GM18873 (cell line): ENCODE measurements around the gene NCKAP5.

Experiments used
- ATAC-seq: cut with Tn5 transposase; IDR thresholded peaks from one replicate; pipeline ENCODE4 v1.9.1; 2021; ENCODE audit warnings: mild to moderate bottlenecking, moderate library complexity, moderate number of reproducible peaks; ENCODE audit not compliant: unreplicated experiment, low FRiP score

Gene NCKAP5

GRCh38 chr2:133192028-133192427 lies 376.2 kb downstream of the NCKAP5 start:
- no peak for ATAC-seq

GRCh38 chr2:133177196-133177595 lies 391.1 kb downstream of the NCKAP5 start:
- ATAC-seq, result no peak

- ATAC-seq, result no peak
These were observed 392.3 kb downstream of the NCKAP5 start for GRCh38 chr2:133175926-133176325.

GRCh38 chr2:133173224-133173623 lies 395.0 kb downstream of the NCKAP5 start:
- no peak for ATAC-seq

GRCh38 chr2:133171393-133172004 lies 396.8 kb downstream of the NCKAP5 start:
- no peak for ATAC-seq

GRCh38 chr2:133169274-133169912 lies 398.9 kb downstream of the NCKAP5 start:
- ATAC-seq, result no peak

GRCh38 chr2:133167990-133168389 lies 400.3 kb downstream of the NCKAP5 start:
- no peak for ATAC-seq

- ATAC-seq, result no peak
These were observed 401.0 kb downstream of the NCKAP5 start for GRCh38 chr2:133167223-133167622.

- no peak for ATAC-seq
These were observed 402.2 kb downstream of the NCKAP5 start for GRCh38 chr2:133166031-133166430.

GRCh38 chr2:133163111-133163510 lies 405.2 kb downstream of the NCKAP5 start:
- no peak for ATAC-seq

- ATAC-seq, result no peak
These were observed 409.8 kb downstream of the NCKAP5 start for GRCh38 chr2:133158442-133158841.

GRCh38 chr2:133158024-133158423 lies 410.2 kb downstream of the NCKAP5 start:
- no peak for ATAC-seq

GRCh38 chr2:133157141-133157540 lies 411.1 kb downstream of the NCKAP5 start:
- no peak for ATAC-seq

GRCh38 chr2:133152801-133153200 lies 415.5 kb downstream of the NCKAP5 start:
- ATAC-seq, result no peak

GRCh38 chr2:133148187-133148586 lies 420.1 kb downstream of the NCKAP5 start:
- ATAC-seq, result no peak

- no peak for ATAC-seq
These were observed 421.4 kb downstream of the NCKAP5 start for GRCh38 chr2:133146893-133147292.

- ATAC-seq, result no peak
These were observed 424.6 kb downstream of the NCKAP5 start for GRCh38 chr2:133143645-133144044.

- ATAC-seq, result no peak
These were observed 426.2 kb downstream of the NCKAP5 start for GRCh38 chr2:133142087-133142486.

- ATAC-seq, result no peak
These were observed 427.6 kb downstream of the NCKAP5 start for GRCh38 chr2:133140620-133141019.

- no peak for ATAC-seq
These were observed 428.3 kb downstream of the NCKAP5 start for GRCh38 chr2:133139847-133140533.

GRCh38 chr2:133138693-133139092 lies 429.6 kb downstream of the NCKAP5 start:
- ATAC-seq, result no peak
